Activated CD4-positive, alpha-beta memory T cell treated with anti-CD3 and anti-CD28 coated beads for 36 hours (primary cell): ENCODE measurements around the gene MLXIPL. TPM values are rescaled to one million over a fixed set of nuclear protein-coding genes. Genes with fewer than 3 reads are reported as not detected.
A peak's percentile ranks its signal among the peaks of the same experiment; 100 is the strongest.
"Not testable (repeated sequence)": the region's sequence is repeated elsewhere in the genome, so short reads cannot be mapped to it uniquely, and the experiment has no call there.

Experiments
- CTCF ChIA-PET: fragments of 350-600 bp; sonication (Branson Sonifier 250); formaldehyde crosslinking; loops from one replicate; lab custom pipeline; 2021; ENCODE audit warnings: antibody characterized with exemption, inconsistent platforms; lab: Charles Lee
- POLR2A ChIA-PET: fragments of 350-600 bp; sonication (Branson Sonifier 250); formaldehyde crosslinking; loops from one replicate; lab custom pipeline; 2021; ENCODE audit warnings: antibody characterized with exemption; lab: Charles Lee
- DNase-seq: peaks from one replicate; pipeline ENCODE4 v3.0.0-alpha.2; 2020
- H3K27ac Mint-ChIP-seq: one replicate; pipeline ENCODE4 v1.8.0; 2021; ENCODE audit warnings: mixed read lengths
- H3K27me3 Mint-ChIP-seq: one replicate; pipeline ENCODE4 v1.8.0; 2021; ENCODE audit warnings: mixed read lengths
- H3K36me3 Mint-ChIP-seq: one replicate; pipeline ENCODE4 v1.8.0; 2021; ENCODE audit warnings: mixed read lengths
- H3K4me1 Mint-ChIP-seq: one replicate; pipeline ENCODE4 v1.8.0; 2021; ENCODE audit warnings: low read depth, mixed read lengths
- H3K4me3 Mint-ChIP-seq: one replicate; pipeline ENCODE4 v1.8.0; 2021; ENCODE audit warnings: mild to moderate bottlenecking, mixed read lengths
- H3K9me3 Mint-ChIP-seq: one replicate; pipeline ENCODE4 v1.8.0; 2021; ENCODE audit warnings: mixed read lengths
- intact Hi-C: fragments of 100-400 bp; cut with micrococcal nuclease; formaldehyde crosslinking; loops from one replicate; pipeline ENCODE4 v1.15.1; 2023
- total RNA-seq, 2 experiments: library from RNA; stranded (reverse); gene quantifications; one replicate each; pipeline ENCODE4 v1.2.3, GENCODE V29; 2021

Gene MLXIPL
- total RNA-seq, 2 experiments from 2014 or later = not detected

DNA sequence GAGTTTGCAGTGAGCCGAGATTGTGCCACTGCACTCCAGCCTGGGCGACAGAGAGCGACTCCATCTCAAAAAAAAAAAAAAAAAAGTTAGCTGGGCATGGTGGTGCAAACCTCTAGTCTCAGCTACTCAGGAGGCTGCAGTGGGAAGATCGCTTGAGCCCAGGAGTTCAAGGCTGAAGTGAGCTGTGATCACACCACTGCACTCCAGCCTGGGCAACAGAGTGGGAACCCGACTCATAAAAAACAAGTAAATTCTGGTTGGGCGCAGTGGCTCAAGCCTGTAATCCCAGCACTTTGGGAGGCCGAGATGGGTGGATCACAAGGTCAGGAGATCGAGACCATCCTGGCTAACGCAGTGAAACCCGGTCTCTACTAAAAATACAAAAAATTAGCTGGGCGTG is 4.9 kb downstream of the MLXIPL start:
- H3K9me3 Mint-ChIP-seq, intact Hi-C loops, DNase-seq, H3K36me3 Mint-ChIP-seq, H3K27ac Mint-ChIP-seq, H3K4me3 Mint-ChIP-seq, POLR2A ChIA-PET, H3K4me1 Mint-ChIP-seq: not testable (repeated sequence)
- peaks cover 25% of the 10 kb centered on the region for H3K27me3 Mint-ChIP-seq
- CTCF ChIA-PET = interaction anchor here (1.1 kb wide), 1 partner anchor 12 kb away, joined by 5 read pairs; no protein-coding TSS in a partner anchor

DNA sequence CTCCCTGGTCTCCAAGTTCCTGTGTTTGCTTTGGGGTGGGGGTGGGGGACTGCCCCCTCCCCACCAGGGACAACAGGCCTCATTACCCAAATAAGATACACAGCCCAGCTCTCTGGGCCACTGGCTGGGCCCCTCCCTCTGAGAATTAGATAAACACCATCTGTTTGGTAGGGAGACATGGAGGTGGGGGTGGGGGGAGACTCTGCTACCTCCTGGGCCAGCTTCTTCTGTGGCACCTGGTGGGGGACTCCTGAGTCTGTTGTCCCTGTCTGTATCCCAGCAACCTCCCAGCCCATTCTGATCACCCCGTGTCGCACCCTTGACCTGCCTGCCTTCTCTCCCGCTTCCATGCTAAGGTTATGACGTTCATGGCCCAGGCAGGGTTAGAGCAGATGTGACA is 5.8 kb downstream of the MLXIPL start:
- H3K4me3 Mint-ChIP-seq = no peak overlapping the region
- intact Hi-C loops = no loop called here
- ChIA-PET CTCF (interaction anchor here (1.1 kb wide), 1 partner anchor 12 kb away, joined by 5 read pairs; no protein-coding TSS in a partner anchor), POLR2A (no interaction called here)
- H3K27ac Mint-ChIP-seq = no peak overlapping the region
- DNase-seq = no peak
- peaks cover 3% of the 10 kb centered on the region for H3K4me1 Mint-ChIP-seq
- H3K9me3 Mint-ChIP-seq = no peaks in the 10 kb centered on the region
- peaks cover 26% of the 10 kb centered on the region for H3K27me3 Mint-ChIP-seq
- H3K36me3 Mint-ChIP-seq = no peaks in the 10 kb centered on the region

DNA sequence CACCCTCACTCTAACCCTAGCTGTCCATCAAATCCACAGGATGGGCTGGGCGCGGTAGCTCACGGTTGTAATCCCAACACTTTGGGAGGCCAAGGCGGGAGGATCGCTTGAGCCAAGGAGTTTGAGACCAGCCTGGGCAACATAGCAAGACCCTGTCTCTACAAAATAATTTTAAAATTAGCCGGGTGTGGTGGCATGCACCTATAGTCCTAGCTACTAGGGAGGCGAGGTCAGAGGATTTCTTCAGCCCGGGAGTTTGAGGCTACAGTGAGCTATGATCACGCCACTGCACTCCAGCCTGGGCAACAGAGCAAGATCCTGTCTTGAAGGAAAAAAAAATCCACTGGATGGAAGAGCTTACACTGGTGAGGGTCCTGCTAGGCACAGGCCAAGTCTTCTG is 6.8 kb downstream of the MLXIPL start:
- H3K9me3 Mint-ChIP-seq, H3K27ac Mint-ChIP-seq, intact Hi-C loops, DNase-seq, H3K4me1 Mint-ChIP-seq, H3K4me3 Mint-ChIP-seq, POLR2A ChIA-PET, H3K36me3 Mint-ChIP-seq: not testable (repeated sequence)
- CTCF ChIA-PET = interaction anchor here (0.7 to 2.7 kb wide), 2 partner anchors 10 to 11 kb away, joined by 3 to 12 read pairs; no protein-coding TSS in a partner anchor
- peaks cover 27% of the 10 kb centered on the region for H3K27me3 Mint-ChIP-seq

DNA sequence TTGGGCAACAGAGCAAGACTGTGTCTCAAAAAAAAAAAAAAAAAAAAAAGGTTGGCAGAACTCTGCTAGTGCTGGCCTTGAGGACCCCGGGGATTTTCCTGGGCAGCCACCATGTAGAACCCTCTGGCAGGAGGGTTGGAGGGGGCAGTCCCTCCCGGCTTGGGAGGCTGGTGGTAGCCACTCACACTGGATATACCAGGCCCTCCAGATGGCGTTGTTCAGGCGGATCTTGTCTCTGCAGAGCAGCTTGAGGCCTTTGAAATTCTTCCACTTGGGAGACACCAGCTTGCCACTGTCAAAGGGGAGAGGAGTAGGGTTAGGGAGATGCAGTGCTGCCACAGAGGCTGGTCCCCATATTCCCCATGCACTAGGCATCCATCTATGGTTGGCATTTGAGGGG is 8.4 kb downstream of the MLXIPL start:
- Mint-ChIP-seq H3K27me3 (peaks cover 22% of the 10 kb centered on the region), H3K4me3 (no peak overlapping the region), H3K4me1 (no peaks in the 10 kb centered on the region), H3K27ac (no peak overlapping the region), H3K36me3 (no peaks in the 10 kb centered on the region), H3K9me3 (no peaks in the 10 kb centered on the region)
- no peak for DNase-seq
- intact Hi-C loops = no loop called here
- CTCF ChIA-PET = interaction anchor here (2.7 kb wide), 1 partner anchor 9 kb away, joined by 12 read pairs; no protein-coding TSS in a partner anchor
- POLR2A ChIA-PET = no interaction called here

DNA sequence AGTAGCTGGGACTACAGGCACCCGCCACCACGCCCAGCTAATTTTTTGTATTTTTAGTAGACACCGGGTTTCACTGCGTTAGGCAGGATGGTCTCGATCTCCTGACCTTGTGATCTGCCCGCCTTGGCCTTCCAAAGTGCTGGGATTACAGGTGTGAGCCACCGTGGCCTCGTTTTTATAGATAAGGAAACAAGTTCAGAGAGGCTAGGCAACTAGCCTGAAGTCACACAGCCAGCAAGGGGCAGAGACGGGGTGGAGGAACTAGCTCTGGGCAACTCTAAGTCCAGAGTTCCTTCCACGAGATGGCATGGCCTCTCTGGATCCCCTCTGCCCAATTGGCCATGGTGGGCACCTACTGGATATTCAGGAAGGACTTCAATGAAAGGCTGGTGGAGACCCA is 9.4 kb downstream of the MLXIPL start:
- CTCF ChIA-PET = interaction anchor here (1.5 to 2.7 kb wide), 2 partner anchors 8 to 110 kb away, joined by 4 to 12 read pairs; no protein-coding TSS in a partner anchor
- H3K4me1 Mint-ChIP-seq, intact Hi-C loops, DNase-seq, H3K4me3 Mint-ChIP-seq, H3K9me3 Mint-ChIP-seq, POLR2A ChIA-PET, H3K27ac Mint-ChIP-seq, H3K36me3 Mint-ChIP-seq: not testable (repeated sequence)
- H3K27me3 Mint-ChIP-seq = peaks cover 28% of the 10 kb centered on the region

DNA sequence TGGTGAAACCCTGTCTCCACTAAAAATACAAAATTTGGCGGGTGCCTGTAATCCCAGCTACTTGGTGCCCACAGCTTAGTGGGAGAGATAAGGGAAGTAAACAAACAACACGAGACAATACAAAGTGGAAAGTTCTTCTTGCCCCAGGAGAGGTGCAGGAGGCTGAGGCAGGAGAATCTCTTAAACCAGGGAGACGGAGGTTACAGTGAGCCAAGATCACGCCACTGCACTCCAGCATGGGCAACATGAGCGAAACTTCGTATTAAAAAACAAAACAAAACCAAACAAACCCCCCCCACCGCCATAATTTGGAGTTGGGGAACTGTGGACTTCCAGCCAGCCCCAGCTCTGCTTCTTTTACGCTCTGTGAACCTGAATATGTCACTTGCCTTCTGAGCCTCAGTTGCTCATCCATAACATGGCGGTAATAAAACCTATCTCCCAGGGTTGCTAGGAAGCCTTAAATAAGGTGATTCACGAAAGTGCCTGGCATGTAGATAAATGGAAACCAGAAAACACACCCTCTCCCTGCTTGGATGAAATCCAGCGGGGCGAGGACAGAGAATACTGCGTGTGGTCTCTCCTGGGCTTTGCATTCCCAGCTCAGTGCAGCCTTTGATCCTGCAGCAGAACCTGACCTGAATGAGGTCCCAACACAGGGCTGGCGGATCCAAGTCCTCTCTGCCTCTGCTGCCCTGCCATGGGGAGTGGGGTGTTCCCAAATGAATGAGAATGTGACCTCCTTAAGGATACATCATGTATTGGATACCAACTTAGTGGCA is 10.2 kb downstream of the MLXIPL start:
- no peak overlapping the region for H3K27ac Mint-ChIP-seq
- ChIA-PET CTCF (interaction anchor here (1.5 to 1.6 kb wide), 2 partner anchors 111 to 120 kb away, joined by 3 to 4 read pairs; no protein-coding TSS in a partner anchor), POLR2A (no interaction called here)
- DNase-seq = no peak
- no peaks in the 10 kb centered on the region for H3K9me3 Mint-ChIP-seq
- no peak overlapping the region for H3K4me3 Mint-ChIP-seq
- H3K27me3 Mint-ChIP-seq = peaks cover 30% of the 10 kb centered on the region
- H3K4me1 Mint-ChIP-seq = no peaks in the 10 kb centered on the region
- no peaks in the 10 kb centered on the region for H3K36me3 Mint-ChIP-seq
- intact Hi-C loops = no loop called here

DNA sequence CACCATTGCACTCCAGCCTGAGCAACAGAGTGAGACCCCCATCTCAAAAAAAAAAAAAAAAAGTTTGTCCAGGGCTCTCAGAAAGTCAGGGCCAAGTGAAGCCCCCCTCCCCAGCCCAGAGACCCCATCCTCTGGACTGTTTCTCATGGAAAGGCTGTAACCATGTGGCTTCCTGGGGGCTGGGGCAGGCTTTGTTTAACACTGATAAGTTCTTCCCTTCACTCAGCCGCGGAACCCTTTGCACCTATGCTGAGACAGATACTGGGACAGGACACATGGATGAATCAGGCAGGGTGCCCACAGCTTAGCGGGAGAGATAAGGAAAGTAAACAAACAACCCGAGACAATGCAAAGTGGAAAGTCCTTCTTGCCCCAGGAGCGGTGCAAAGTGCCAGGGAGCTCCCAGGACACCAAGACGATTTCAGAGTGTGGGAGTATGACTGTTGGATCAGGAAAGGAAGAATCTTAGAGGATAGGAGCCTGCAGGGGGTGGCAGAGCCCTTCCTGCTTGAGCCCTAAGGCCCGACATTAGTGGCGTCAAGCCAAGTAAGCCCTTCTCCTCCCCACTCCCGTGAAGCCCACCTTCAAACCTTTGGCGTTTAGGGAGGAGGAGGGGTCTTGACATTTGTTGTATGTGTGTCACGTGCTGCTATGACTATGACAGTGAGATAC is 11.6 kb downstream of the MLXIPL start:
- Mint-ChIP-seq H3K9me3 (no peaks in the 10 kb centered on the region), H3K4me3 (no peak overlapping the region), H3K4me1 (no peaks in the 10 kb centered on the region), H3K27me3 (peaks cover 28% of the 10 kb centered on the region), H3K36me3 (no peaks in the 10 kb centered on the region), H3K27ac (no peak overlapping the region)
- no peak for DNase-seq
- ChIA-PET POLR2A (no interaction called here), CTCF (interaction anchor here (1.6 kb wide), 1 partner anchor 122 kb away, joined by 3 read pairs; no protein-coding TSS in a partner anchor)
- intact Hi-C loops = no loop called here

DNA sequence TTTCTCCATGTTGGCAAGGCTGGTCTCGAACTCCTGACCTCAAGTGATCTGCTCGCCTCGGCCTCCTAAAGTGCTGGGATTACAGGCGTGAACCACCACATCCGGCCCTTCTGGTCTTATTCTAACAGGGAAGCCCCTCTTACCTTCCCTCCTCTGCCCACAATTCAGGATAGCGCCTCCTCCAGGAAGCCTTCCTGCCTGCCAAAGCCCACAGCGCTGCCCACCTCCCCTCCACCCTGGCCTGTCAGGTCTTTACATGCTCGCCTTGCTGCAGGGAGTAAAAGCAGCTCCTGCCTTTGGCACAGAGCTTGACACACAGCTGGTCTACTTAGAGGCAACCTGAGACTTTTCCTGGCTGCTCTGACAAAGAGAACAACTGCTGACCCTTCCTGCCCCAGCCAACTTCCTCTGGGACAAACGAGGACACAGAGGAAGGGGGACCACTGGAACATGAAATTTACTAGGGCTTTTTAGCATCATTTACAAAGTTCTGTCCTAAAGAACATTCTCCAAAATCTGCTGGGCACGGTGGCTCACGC is 13.2 kb downstream of the MLXIPL start:
- Mint-ChIP-seq H3K27me3 (peaks cover 33% of the 10 kb centered on the region), H3K4me1 (no peaks in the 10 kb centered on the region), H3K27ac (no peak overlapping the region), H3K9me3 (no peaks in the 10 kb centered on the region), H3K4me3 (no peak overlapping the region), H3K36me3 (no peaks in the 10 kb centered on the region)
- intact Hi-C loops = no loop called here
- no peak for DNase-seq
- ChIA-PET CTCF (no interaction called here), POLR2A (no interaction called here)

DNA sequence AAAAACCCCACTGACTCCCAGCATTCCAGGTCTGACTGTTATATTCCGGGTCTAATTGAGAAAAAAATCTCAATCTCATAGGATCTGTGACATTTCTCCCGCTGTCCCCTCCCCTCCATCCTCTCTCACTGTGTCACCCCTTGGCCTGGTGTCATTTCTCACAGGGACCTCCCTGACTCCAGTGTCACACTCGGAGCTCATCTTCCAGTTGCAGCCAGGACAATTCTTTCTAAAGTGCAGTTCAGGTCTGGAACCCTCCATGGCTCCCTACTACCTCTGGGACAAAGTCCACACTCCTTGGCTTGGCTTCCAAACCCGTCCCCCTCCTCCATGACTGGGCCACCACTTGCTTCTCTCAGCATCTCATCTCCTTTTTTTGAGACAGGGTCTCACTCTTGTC is 14.2 kb downstream of the MLXIPL start:
- H3K27ac Mint-ChIP-seq = no peak overlapping the region
- peaks cover 34% of the 10 kb centered on the region for H3K27me3 Mint-ChIP-seq
- POLR2A ChIA-PET = no interaction called here
- no peak for DNase-seq
- intact Hi-C loops = no loop called here
- no peaks in the 10 kb centered on the region for H3K9me3 Mint-ChIP-seq
- H3K36me3 Mint-ChIP-seq = no peaks in the 10 kb centered on the region
- no peaks in the 10 kb centered on the region for H3K4me1 Mint-ChIP-seq
- H3K4me3 Mint-ChIP-seq = no peak overlapping the region
- CTCF ChIA-PET = interaction anchor here (1.0 to 6.4 kb wide), 4 partner anchors 23 to 124 kb away, joined by 4 to 109 read pairs (median 50); no protein-coding TSS in a partner anchor

DNA sequence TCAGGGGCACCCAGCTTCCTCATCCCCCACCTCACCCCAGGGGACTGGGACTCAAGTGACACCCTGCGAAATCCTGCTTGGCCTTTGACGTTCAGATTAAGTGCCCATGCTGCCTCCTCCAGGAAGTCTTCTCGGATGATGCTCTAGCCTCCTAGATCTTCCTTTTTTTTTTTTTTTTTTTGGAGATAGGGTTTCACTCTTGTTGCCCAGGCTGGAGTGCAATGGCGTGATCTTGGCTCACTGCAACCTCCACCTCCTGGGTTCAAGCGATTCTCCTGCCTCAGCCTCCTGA is 16.7 kb downstream of the MLXIPL start:
- H3K27ac Mint-ChIP-seq, H3K4me1 Mint-ChIP-seq, H3K4me3 Mint-ChIP-seq, H3K36me3 Mint-ChIP-seq, POLR2A ChIA-PET, H3K9me3 Mint-ChIP-seq, DNase-seq: not testable (repeated sequence)
- intact Hi-C loops = loop anchor here (1.0 to 5.0 kb wide), 3 partner anchors 60 to 245 kb away; partner anchors contain the start of gene VPS37D
- CTCF ChIA-PET = interaction anchor here (0.6 to 6.4 kb wide), 30 partner anchors 9 to 226 kb away, joined by 3 to 109 read pairs (median 8); partner anchors contain the start of genes ABHD11, MLXIPL, STX1A and TBL2
- peaks cover 20% of the 10 kb centered on the region for H3K27me3 Mint-ChIP-seq

DNA sequence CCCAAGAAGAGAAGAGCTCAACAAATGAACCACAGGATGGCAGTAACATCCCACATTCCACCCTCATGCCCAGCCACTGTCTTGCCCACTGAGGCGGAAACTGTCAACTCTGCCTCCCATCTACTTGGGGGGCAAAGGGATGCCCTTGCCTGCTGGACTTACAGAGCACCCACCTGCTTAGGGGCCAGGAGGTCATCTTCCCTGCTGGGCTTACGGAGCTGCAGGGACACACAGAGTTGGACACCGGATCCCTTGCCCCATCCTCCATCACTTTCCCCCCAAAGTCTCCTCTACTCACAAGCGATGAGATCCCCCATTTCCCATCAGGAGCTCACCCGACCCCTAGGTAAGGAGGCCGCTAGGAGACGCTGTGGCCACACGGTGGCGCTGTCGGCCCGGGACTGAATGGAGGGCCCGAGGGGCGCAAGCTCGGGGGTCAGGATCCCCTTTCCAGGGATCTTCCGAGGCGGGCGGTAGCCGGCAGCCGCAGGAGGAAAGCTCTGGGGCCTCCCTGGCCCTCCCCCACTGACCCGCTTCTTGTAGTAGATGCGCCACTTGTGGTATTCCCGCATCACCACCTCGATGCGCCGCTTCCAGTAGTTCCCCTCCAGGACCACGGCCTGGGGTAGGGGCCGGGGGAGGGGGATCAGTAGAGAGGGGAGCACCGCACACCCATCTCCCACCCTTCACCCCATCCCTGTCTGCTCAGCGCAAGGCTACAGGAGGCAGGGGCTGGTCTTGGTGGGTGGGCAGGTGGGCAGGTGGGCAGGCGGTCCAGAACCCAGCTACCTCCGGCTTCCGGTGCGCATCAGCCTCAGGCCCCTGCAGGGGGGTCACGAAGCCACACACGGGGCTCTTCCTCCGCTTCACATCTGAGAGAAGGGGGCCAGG is 17.3 kb downstream of the MLXIPL start:
- ChIA-PET POLR2A (no interaction called here), CTCF (interaction anchor here (0.6 to 6.4 kb wide), 53 partner anchors 9 to 419 kb away, joined by 3 to 109 read pairs (median 5); partner anchors contain the start of genes ABHD11, MLXIPL, STX1A and TBL2)
- Mint-ChIP-seq H3K27ac (no peak overlapping the region), H3K4me3 (no peak overlapping the region), H3K4me1 (no peaks in the 10 kb centered on the region), H3K27me3 (peaks cover 19% of the 10 kb centered on the region), H3K9me3 (no peaks in the 10 kb centered on the region), H3K36me3 (no peaks in the 10 kb centered on the region)
- intact Hi-C loops = loop anchor here (1.0 to 5.0 kb wide), 3 partner anchors 60 to 245 kb away; partner anchors contain the start of gene VPS37D
- DNase-seq = peak; percentile 64
